Measurements from ENCODE around the gene SLC15A1. TPM values are rescaled to one million over a fixed set of nuclear protein-coding genes. Genes with fewer than 3 reads are reported as not detected.

SLC15A1 gene
- total RNA-seq, 2 donors from 2014 or later, result 7.8 to 12.2 TPM

- H3K4me3 ChIP-seq, result no peak overlapping the region
- no peaks in the 10 kb centered on the region for H3K27me3 ChIP-seq
- no peak for TF ChIP-seq CTCF (IDR thresholded peaks at IDR 0.05)
- no peak for TF ChIP-seq POLR2A (IDR thresholded peaks at IDR 0.05)
- no peaks in the 10 kb centered on the region for H3K9me3 ChIP-seq
- 73 to 75% methylated on average over 4 of the region's 4 CpGs for WGBS, 2 donors
- H3K4me1 ChIP-seq, result peaks cover 15% of the 10 kb centered on the region
- no peaks in the 10 kb centered on the region for H3K36me3 ChIP-seq (replicated peaks in 1 of 2; ENCODE audit: insufficient read depth in 1 of 2, low read depth in 2 of 2)
- DNase-seq (no peak), ATAC-seq (no peak)
- H3K27ac ChIP-seq, result no peak overlapping the region
- intact Hi-C loops (cut with DNase I), result no loop called here
Observed at GRCh38 chr13:98768522-98768921, 16.1 kb upstream of the SLC15A1 start.

- Histone ChIP-seq H3K4me3 (no peak overlapping the region), H3K27ac (no peak overlapping the region), H3K4me1 (peaks cover 5% of the 10 kb centered on the region), H3K36me3 (replicated peaks in 1 of 2; ENCODE audit: insufficient read depth in 1 of 2, low read depth in 2 of 2) (no peaks in the 10 kb centered on the region), H3K9me3 (no peaks in the 10 kb centered on the region), H3K27me3 (no peaks in the 10 kb centered on the region)
- ATAC-seq (no peak), DNase-seq (no peak)
- TF ChIP-seq POLR2A (IDR thresholded peaks at IDR 0.05) (no peak), CTCF (IDR thresholded peaks at IDR 0.05) (no peak)
- intact Hi-C loops (cut with DNase I), result no loop called here
- WGBS, 2 donors, result 44 to 49% methylated on average over 11 of the region's 11 CpGs
Observed at GRCh38 chr13:98766697-98767096, 14.2 kb upstream of the SLC15A1 start.

- no peak for ATAC-seq
Observed at GRCh38 chr13:98765996-98766519, 13.6 kb upstream of the SLC15A1 start.

GRCh38 chr13:98761986-98762616, 9.6 kb upstream of the SLC15A1 start:
- Histone ChIP-seq H3K4me1 (no peaks in the 10 kb centered on the region), H3K4me3 (no peak overlapping the region), H3K27ac (peak overlapping the region in 2 of 4 donors; percentile 31 to 36), H3K9me3 (no peaks in the 10 kb centered on the region), H3K36me3 (replicated peaks in 1 of 2; ENCODE audit: insufficient read depth in 1 of 2, low read depth in 2 of 2) (no peaks in the 10 kb centered on the region), H3K27me3 (no peaks in the 10 kb centered on the region)
- intact Hi-C loops (cut with DNase I), result no loop called here
- DNase-seq (no peak), ATAC-seq (peak; percentile 7)
- no peak for TF ChIP-seq CTCF (IDR thresholded peaks at IDR 0.05)
- 72 to 85% methylated on average over 15 of the region's 15 CpGs for WGBS, 2 donors

More at GRCh38 chr13:98765996-98766519, 13.6 kb upstream of the SLC15A1 start:
- no peaks in the 10 kb centered on the region for H3K4me1 ChIP-seq
- peak overlapping the region in 1 of 4 donors; percentile 8 for H3K27ac ChIP-seq
- no peaks in the 10 kb centered on the region for H3K27me3 ChIP-seq
- WGBS, 2 donors, result 74 to 79% methylated on average over 8 of the region's 8 CpGs
- TF ChIP-seq POLR2A (IDR thresholded peaks at IDR 0.05), result no peak
- no peak for TF ChIP-seq CTCF (IDR thresholded peaks at IDR 0.05)
- intact Hi-C loops (cut with DNase I), result no loop called here
- H3K36me3 ChIP-seq (replicated peaks in 1 of 2; ENCODE audit: insufficient read depth in 1 of 2, low read depth in 2 of 2), result no peaks in the 10 kb centered on the region
- no peaks in the 10 kb centered on the region for H3K9me3 ChIP-seq
- H3K4me3 ChIP-seq, result no peak overlapping the region
- no peak for DNase-seq
